Endometrial microvascular endothelial cells (primary cell): ENCODE measurements around the gene BRSK2. TPM values are rescaled to one million over a fixed set of nuclear protein-coding genes. Genes with fewer than 3 reads are reported as not detected.

Source experiments
- in situ Hi-C: cut with HindIII; loops from 2 replicates; pipeline ENCODE4 v1.10.0; 2017; ENCODE audit warnings: low sequenced_read_pairs, low pct_unique_long_range_greater_than_20kb; ENCODE audit errors: inconsistent ontology term
- total RNA-seq: library from RNA; depleted of rRNA; stranded (reverse); fragments of >200 nt; gene quantifications from one replicate; pipeline ENCODE4 v1.2.3, GENCODE V29; 2015; ENCODE audit errors: inconsistent ontology term

Gene BRSK2
- total RNA-seq, 1 donor from 2014 or later: not detected

GRCh38 chr11:1510928-1511327, 121.2 kb downstream of the BRSK2 start:
- in situ Hi-C loops: no loop called here

- in situ Hi-C loops: no loop called here
Measured at GRCh38 chr11:1511937-1512496, 122.3 kb downstream of the BRSK2 start.

Other genes starting within 250 kb of the BRSK2 start
- gene MUC5AC, start 232.0 kb upstream of the BRSK2 start, total RNA-seq: not detected
- gene MUC5B, start 166.9 kb upstream of the BRSK2 start, total RNA-seq: not detected
- 36.8 TPM for gene TOLLIP, start 80.3 kb upstream of the BRSK2 start, total RNA-seq
- 20.7 TPM for gene MOB2, start 96.8 kb downstream of the BRSK2 start, total RNA-seq
- 11.0 TPM for gene DUSP8, start 182.3 kb downstream of the BRSK2 start, total RNA-seq
- gene KRTAP5-1, start 195.3 kb downstream of the BRSK2 start, total RNA-seq: not detected
- gene KRTAP5-2, start 208.4 kb downstream of the BRSK2 start, total RNA-seq: not detected
- gene KRTAP5-3, start 218.5 kb downstream of the BRSK2 start, total RNA-seq: not detected
- gene KRTAP5-4, start 232.2 kb downstream of the BRSK2 start, total RNA-seq: not detected
- gene KRTAP5-5, start 239.8 kb downstream of the BRSK2 start, total RNA-seq: not detected